ENCODE data around the gene GPANK1.

GRCh38 chr6:31705931-31706330 is 41.1 kb upstream of the GPANK1 start:
- TF ChIP-seq POLR2AphosphoS5 (IDR thresholded peaks at IDR 0.05) (no peak), EP300 (IDR thresholded peaks at IDR 0.05) (no peak), POLR2A (IDR thresholded peaks at IDR 0.05; ENCODE audit: low read depth) (no peak), CTCF (IDR thresholded peaks at IDR 0.05) (no peak)
